Activated CD4-positive, alpha-beta T cell treated with anti-CD3 and anti-CD28 coated beads for 4 hours (primary cell): ENCODE data around the gene SIRT3.
"Not testable (repeated sequence)": the region's sequence is repeated elsewhere in the genome, so short reads cannot be mapped to it uniquely, and the experiment has no call there.

Experiments
- DNase-seq, 2 donors: peaks; one replicate each; pipeline ENCODE4 v3.0.0-alpha.2; 2020

SIRT3 gene

GRCh38 chr11:200224-201003 is 35.7 kb downstream of the SIRT3 start:
- no peak for DNase-seq

- no peak for DNase-seq
Measured at GRCh38 chr11:199782-200181, 36.4 kb downstream of the SIRT3 start.

GRCh38 chr11:199004-199581 is 37.0 kb downstream of the SIRT3 start:
- no peak for DNase-seq

GRCh38 chr11:198236-198806 is 37.8 kb downstream of the SIRT3 start:
- no peak for DNase-seq

- DNase-seq, result no peak
Measured at GRCh38 chr11:197741-198235, 38.4 kb downstream of the SIRT3 start.

GRCh38 chr11:196786-197731 is 39.1 kb downstream of the SIRT3 start:
- DNase-seq, result no peak

- not testable (repeated sequence) for DNase-seq
Measured at GRCh38 chr11:193481-193880, 42.7 kb downstream of the SIRT3 start.

GRCh38 chr11:192674-193128 is 43.4 kb downstream of the SIRT3 start, which contains the start of gene SCGB1C1:
SCGB1C1 (plus strand) TSS chr11:193078; CDS start chr11:193100, 22 bp downstream.
- not testable (repeated sequence) for DNase-seq

- DNase-seq, result peak; percentile 34 to 71
Measured at GRCh38 chr11:191490-192478, 44.4 kb downstream of the SIRT3 start.

- not testable (repeated sequence) for DNase-seq
Measured at GRCh38 chr11:190546-190945, 45.6 kb downstream of the SIRT3 start.

GRCh38 chr11:189843-190311 is 46.3 kb downstream of the SIRT3 start:
- peak in 1 of 2 donors; percentile 31 for DNase-seq

- peak in 1 of 2 donors; percentile 2 for DNase-seq
Measured at GRCh38 chr11:189200-189783, 46.9 kb downstream of the SIRT3 start.

GRCh38 chr11:180242-180641 is 55.9 kb downstream of the SIRT3 start:
- not testable (repeated sequence) for DNase-seq
